C4-2B (cell line): ENCODE results near the gene PDCD7.

Experiments used
- H3K27ac ChIP-seq: fragments of 450-650 bp; 2 replicates; pipeline ENCODE4 v1.5.1; 2017
- ZFX ChIP-seq: fragments of 450-650 bp; IDR thresholded peaks from 2 replicates; pipeline ENCODE4 v1.6.1; 2017
- TF ChIP-seq, protein P1 (sequence below): fragments of 450-650 bp; conservative IDR thresholded peaks from 2 replicates; pipeline ENCODE4 v1.5.1; 2017; ENCODE audit warnings: mild to moderate bottlenecking

PDCD7 gene

DNA sequence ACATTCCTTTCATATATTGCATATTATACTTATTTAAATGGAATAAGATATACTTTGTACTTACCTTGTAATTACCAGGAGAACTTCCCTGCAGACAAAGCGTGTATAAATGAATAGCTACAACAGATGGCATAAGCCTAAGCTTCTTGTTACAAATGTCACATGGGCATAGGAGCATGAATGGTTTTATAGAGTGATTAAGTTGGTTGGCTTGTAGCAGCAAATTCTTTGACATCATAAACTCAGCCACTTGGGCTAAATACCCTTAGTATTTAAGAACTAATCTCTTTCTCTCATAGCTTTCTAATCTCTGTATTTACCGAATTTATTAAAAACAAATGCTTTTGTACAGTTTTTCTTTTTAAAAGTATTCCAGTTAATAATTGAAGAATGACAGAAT, 18.5 kb downstream of the PDCD7 start, which contains the start of gene UBAP1L:
UBAP1L (minus strand) TSS at position 115 of the 400 bp plus-strand sequence. CDS start 8,985 bp downstream, outside the sequence.
- TF ChIP-seq ZFX, result no peak
- TF ChIP-seq, protein P1, sequence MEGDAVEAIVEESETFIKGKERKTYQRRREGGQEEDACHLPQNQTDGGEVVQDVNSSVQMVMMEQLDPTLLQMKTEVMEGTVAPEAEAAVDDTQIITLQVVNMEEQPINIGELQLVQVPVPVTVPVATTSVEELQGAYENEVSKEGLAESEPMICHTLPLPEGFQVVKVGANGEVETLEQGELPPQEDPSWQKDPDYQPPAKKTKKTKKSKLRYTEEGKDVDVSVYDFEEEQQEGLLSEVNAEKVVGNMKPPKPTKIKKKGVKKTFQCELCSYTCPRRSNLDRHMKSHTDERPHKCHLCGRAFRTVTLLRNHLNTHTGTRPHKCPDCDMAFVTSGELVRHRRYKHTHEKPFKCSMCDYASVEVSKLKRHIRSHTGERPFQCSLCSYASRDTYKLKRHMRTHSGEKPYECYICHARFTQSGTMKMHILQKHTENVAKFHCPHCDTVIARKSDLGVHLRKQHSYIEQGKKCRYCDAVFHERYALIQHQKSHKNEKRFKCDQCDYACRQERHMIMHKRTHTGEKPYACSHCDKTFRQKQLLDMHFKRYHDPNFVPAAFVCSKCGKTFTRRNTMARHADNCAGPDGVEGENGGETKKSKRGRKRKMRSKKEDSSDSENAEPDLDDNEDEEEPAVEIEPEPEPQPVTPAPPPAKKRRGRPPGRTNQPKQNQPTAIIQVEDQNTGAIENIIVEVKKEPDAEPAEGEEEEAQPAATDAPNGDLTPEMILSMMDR, result no peak
- no peak within 1 kb of the TSS for H3K27ac ChIP-seq

DNA sequence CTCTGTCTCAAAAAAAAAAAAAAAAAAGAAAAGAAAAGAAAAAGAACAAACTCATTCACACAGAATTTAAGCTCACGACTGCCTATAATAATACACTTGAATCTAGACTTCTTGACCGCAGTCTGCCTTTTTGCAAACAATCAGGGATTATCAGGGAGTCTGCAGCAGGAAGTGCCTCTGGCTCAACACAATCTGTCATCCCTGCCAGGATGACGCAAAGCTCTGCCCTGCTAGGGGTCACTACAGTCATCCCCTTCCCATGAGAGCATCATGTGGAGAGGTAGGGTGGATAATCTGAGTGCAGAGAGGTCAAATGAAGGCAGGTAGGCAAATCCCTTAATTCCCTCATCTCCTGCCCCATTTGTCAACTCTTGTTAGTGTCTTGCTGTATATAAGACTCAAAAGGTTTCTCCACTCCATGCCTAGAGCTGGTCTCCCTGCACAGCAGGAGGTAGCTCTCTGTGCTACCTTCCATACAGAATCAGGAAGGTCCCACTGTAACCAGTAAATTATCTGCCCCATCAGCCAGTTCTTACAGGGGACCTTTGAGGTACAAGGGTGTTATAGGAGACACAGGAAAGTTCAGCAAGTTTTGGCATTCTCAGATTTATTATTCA, 22.8 kb downstream of the PDCD7 start:
- TF ChIP-seq, protein P1, result no peak
- TF ChIP-seq ZFX, result no peak
- no peak overlapping the region for H3K27ac ChIP-seq

DNA sequence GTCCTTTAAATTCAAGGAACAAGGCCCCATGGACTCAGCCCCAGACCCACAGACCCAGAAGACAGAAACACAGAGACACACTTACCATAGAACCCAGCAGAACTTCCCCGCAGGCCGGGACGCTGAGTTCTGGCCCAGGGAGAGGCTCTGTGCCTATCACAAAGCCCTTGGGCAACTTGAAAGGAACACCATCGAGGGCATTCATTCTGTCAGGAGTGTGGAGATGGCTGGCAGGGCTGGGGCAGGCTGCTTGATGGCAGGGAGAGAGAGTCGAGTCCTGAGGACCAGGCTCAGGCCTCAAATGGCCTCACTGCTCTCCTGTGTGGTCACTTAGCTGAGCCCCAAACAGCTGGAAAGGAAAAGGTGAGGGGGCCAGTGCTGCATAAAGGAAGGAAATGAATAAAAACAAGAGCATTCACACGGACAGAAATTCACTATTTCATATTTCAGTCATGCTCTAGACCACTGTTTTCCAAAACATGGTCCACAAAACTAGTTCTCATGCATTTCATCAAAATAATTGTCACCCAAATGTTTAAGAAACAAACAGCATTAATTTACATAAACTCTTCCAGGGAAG, 27.5 kb downstream of the PDCD7 start:
- no peak for TF ChIP-seq ZFX
- TF ChIP-seq, protein P1, result no peak
- H3K27ac ChIP-seq, result no peak overlapping the region

DNA sequence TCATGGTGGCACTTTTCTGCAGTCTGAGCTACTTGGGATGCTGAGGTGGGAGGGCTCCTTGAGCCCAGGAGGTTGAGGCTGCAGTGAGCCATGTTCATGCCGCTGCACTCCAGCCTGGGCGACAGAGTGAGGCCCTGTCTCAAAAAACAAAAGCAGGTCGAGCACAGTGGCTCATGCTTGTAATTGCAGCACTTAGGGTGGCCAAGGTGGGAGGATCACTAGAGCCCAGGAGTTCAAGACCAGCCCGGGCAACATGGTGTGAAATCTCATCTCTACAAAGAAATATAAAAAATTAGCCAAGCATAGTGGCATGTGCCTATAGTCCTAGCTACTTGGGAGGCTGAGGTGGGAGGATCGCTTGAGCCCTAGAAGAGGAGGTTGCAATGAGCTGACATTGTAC, 28.6 kb downstream of the PDCD7 start:
- no peak overlapping the region for H3K27ac ChIP-seq
- no peak for TF ChIP-seq ZFX
- TF ChIP-seq, protein P1, result no peak

DNA sequence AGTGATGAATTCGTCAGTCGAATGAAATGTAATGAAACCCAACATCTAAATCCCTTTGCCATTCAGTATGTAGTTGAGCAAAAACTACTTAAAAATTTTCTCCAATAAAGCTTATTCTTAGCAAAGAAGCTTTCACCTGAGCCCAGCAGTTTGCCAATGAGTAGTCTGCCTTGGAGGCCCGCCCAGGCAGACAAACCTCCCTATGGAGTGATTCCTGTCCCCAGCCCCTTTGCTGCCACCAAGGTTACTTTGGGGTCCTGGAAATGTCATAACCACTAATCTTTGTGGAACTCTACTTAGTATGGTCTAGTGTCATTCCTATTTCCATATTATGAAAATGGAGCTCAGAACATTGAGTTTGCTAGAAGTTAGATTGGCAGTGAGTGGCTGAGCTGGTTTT, 30.7 kb downstream of the PDCD7 start:
- H3K27ac ChIP-seq, result no peak overlapping the region
- no peak for TF ChIP-seq ZFX
- TF ChIP-seq, protein P1, result no peak

DNA sequence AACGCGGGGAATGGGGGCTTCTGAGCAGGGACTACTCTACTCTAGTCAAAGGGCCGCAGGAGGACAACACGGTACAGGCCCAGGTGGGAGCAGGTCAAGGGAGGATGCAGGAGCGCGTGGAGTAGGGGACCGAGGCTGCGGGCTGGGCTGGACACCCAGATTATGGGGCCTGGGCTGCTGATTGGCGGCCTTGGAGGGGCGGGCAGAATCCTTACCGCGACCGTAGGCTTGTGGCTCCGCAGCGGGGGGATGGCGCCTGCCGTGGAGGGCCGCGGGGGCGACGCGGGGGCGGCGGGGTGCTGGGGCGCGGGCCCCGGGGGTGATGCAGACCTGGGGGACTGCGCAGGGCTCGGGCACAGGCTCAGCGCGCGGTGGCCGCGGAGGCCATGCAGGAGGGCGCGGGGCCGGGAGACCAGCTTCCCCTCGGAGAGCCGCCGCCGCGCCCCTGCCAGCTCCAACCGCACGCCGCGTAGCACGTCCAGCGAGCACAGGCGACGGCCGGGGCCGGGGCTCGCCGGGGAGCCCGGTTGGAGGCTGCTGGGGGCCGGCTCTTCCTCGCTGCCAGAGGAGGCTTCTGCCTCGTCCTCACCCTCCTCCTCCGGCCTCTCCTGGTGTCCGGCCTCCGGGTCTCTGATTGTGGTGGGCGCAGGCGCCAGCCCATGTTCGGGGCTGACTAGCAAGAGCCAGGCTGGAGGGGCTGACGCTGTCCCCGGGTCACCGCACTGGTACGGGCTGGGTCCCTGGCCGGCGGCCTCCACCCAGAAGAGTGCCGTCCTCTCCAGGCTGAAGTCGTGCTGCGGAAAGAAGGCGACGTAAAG, 31.5 kb downstream of the PDCD7 start:
- no peak overlapping the region for H3K27ac ChIP-seq
- TF ChIP-seq, protein P1, result peak; percentile 53; the same call in 1 of the 2 replicates
- no peak for TF ChIP-seq ZFX

DNA sequence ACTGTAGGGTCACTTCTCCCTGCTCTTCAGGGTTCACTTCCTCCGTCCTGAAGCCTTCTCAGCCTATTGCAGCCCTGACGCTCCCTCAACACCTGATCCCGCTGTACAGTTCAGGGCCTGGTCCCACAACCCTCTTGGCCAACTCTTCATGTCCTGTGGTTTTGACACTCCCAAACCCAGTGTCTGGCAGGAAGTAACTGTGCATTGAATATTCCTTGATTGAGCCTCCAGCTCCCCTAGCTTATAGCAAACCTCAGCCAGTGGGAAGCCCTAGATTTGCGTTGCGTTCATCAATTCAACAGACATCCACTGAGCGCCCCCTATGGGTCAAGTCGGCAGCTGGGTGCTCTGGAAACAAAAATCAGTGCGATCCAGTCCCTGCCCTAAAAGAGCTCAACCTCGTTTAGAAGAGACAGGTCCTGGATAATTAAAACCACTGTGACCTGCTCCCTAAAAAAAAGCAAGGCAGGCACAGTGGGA, 32.2 kb downstream of the PDCD7 start:
- TF ChIP-seq, protein P1, result peak; percentile 78
- no peak for TF ChIP-seq ZFX
- no peak overlapping the region for H3K27ac ChIP-seq
